Measurements from ENCODE around the gene EIF5A2.
"Not testable (repeated sequence)": the region's sequence is repeated elsewhere in the genome, so short reads cannot be mapped to it uniquely, and the experiment has no call there.

Gene EIF5A2

GRCh38 chr3:170914212-170914611, 5.8 kb upstream of the EIF5A2 start:
- Histone ChIP-seq H3K9me3 (ENCODE audit: control insufficient read depth, low read length) (peaks cover 5% of the 10 kb centered on the region), H3K27me3 (ENCODE audit: control insufficient read depth, insufficient read depth, low read length) (no peaks in the 10 kb centered on the region), H3K36me3 (ENCODE audit: control insufficient read depth, insufficient read depth, low read length) (no peaks in the 10 kb centered on the region), H3K9ac (ENCODE audit: low read length) (no peak overlapping the region), H3K4me3 (ENCODE audit: low read length) (no peak overlapping the region), H3K4me1 (ENCODE audit: control insufficient read depth, insufficient read depth, low read length) (no peaks in the 10 kb centered on the region)

GRCh38 chr3:170911051-170911450, 2.6 kb upstream of the EIF5A2 start:
- Histone ChIP-seq H3K9me3 (ENCODE audit: control insufficient read depth, low read length) (no peaks in the 10 kb centered on the region), H3K4me1 (ENCODE audit: control insufficient read depth, insufficient read depth, low read length) (peaks cover 7% of the 10 kb centered on the region), H3K36me3 (ENCODE audit: control insufficient read depth, insufficient read depth, low read length) (no peaks in the 10 kb centered on the region), H3K4me3 (ENCODE audit: low read length) (no peak overlapping the region), H3K27me3 (ENCODE audit: control insufficient read depth, insufficient read depth, low read length) (no peaks in the 10 kb centered on the region), H3K9ac (ENCODE audit: low read length) (no peak overlapping the region)

- Histone ChIP-seq H3K27me3 (ENCODE audit: control insufficient read depth, insufficient read depth, low read length) (no peaks in the 10 kb centered on the region), H3K36me3 (ENCODE audit: control insufficient read depth, insufficient read depth, low read length) (no peaks in the 10 kb centered on the region), H3K9ac (ENCODE audit: low read length) (no peak overlapping the region), H3K9me3 (ENCODE audit: control insufficient read depth, low read length) (no peaks in the 10 kb centered on the region), H3K4me3 (ENCODE audit: low read length) (no peak overlapping the region), H3K4me1 (ENCODE audit: control insufficient read depth, insufficient read depth, low read length) (peaks cover 7% of the 10 kb centered on the region)
These were observed 2.1 kb upstream of the EIF5A2 start for GRCh38 chr3:170910542-170910941.

- H3K4me3 ChIP-seq (ENCODE audit: low read length), result peak overlapping the region; percentile 11
- H3K9ac ChIP-seq (ENCODE audit: low read length), result no peak overlapping the region
- no peaks in the 10 kb centered on the region for H3K27me3 ChIP-seq (ENCODE audit: control insufficient read depth, insufficient read depth, low read length)
- H3K36me3 ChIP-seq (ENCODE audit: control insufficient read depth, insufficient read depth, low read length), result no peaks in the 10 kb centered on the region
- peaks cover 7% of the 10 kb centered on the region for H3K4me1 ChIP-seq (ENCODE audit: control insufficient read depth, insufficient read depth, low read length)
- H3K9me3 ChIP-seq (ENCODE audit: control insufficient read depth, low read length), result no peaks in the 10 kb centered on the region
These were observed 879 bp upstream of the EIF5A2 start for GRCh38 chr3:170909129-170909903.

GRCh38 chr3:170907637-170908234, 701 bp downstream of the EIF5A2 start:
- no peak overlapping the region for H3K4me3 ChIP-seq (ENCODE audit: low read length)
- H3K27me3 ChIP-seq (ENCODE audit: control insufficient read depth, insufficient read depth, low read length), result no peaks in the 10 kb centered on the region
- no peaks in the 10 kb centered on the region for H3K9me3 ChIP-seq (ENCODE audit: control insufficient read depth, low read length)
- no peaks in the 10 kb centered on the region for H3K36me3 ChIP-seq (ENCODE audit: control insufficient read depth, insufficient read depth, low read length)
- H3K4me1 ChIP-seq (ENCODE audit: control insufficient read depth, insufficient read depth, low read length), result peaks cover 7% of the 10 kb centered on the region
- H3K9ac ChIP-seq (ENCODE audit: low read length), result peak overlapping the region; percentile 56

GRCh38 chr3:170905862-170906261, 2.6 kb downstream of the EIF5A2 start:
- H3K27me3 ChIP-seq (ENCODE audit: control insufficient read depth, insufficient read depth, low read length), result no peaks in the 10 kb centered on the region
- H3K36me3 ChIP-seq (ENCODE audit: control insufficient read depth, insufficient read depth, low read length), result no peaks in the 10 kb centered on the region
- no peaks in the 10 kb centered on the region for H3K9me3 ChIP-seq (ENCODE audit: control insufficient read depth, low read length)
- no peak overlapping the region for H3K4me3 ChIP-seq (ENCODE audit: low read length)
- peaks cover 7% of the 10 kb centered on the region for H3K4me1 ChIP-seq (ENCODE audit: control insufficient read depth, insufficient read depth, low read length)
- no peak overlapping the region for H3K9ac ChIP-seq (ENCODE audit: low read length)

- H3K36me3 ChIP-seq (ENCODE audit: control insufficient read depth, insufficient read depth, low read length), result no peaks in the 10 kb centered on the region
- peaks cover 7% of the 10 kb centered on the region for H3K4me1 ChIP-seq (ENCODE audit: control insufficient read depth, insufficient read depth, low read length)
- H3K9me3 ChIP-seq (ENCODE audit: control insufficient read depth, low read length), result no peaks in the 10 kb centered on the region
- H3K27me3 ChIP-seq (ENCODE audit: control insufficient read depth, insufficient read depth, low read length), result no peaks in the 10 kb centered on the region
- H3K9ac ChIP-seq (ENCODE audit: low read length), result no peak overlapping the region
- no peak overlapping the region for H3K4me3 ChIP-seq (ENCODE audit: low read length)
These were observed 5.3 kb downstream of the EIF5A2 start for GRCh38 chr3:170903123-170903522.

GRCh38 chr3:170899455-170899854, 9.0 kb downstream of the EIF5A2 start:
- H3K4me1 ChIP-seq (ENCODE audit: control insufficient read depth, insufficient read depth, low read length), result no peaks in the 10 kb centered on the region
- H3K9ac ChIP-seq (ENCODE audit: low read length), result no peak overlapping the region
- H3K9me3 ChIP-seq (ENCODE audit: control insufficient read depth, low read length), result no peaks in the 10 kb centered on the region
- H3K4me3 ChIP-seq (ENCODE audit: low read length), result no peak overlapping the region
- H3K27me3 ChIP-seq (ENCODE audit: control insufficient read depth, insufficient read depth, low read length), result no peaks in the 10 kb centered on the region
- no peaks in the 10 kb centered on the region for H3K36me3 ChIP-seq (ENCODE audit: control insufficient read depth, insufficient read depth, low read length)

- Histone ChIP-seq H3K4me3 (ENCODE audit: low read length) (no peak overlapping the region), H3K9me3 (ENCODE audit: control insufficient read depth, low read length) (no peaks in the 10 kb centered on the region), H3K4me1 (ENCODE audit: control insufficient read depth, insufficient read depth, low read length) (no peaks in the 10 kb centered on the region), H3K36me3 (ENCODE audit: control insufficient read depth, insufficient read depth, low read length) (no peaks in the 10 kb centered on the region), H3K9ac (ENCODE audit: low read length) (no peak overlapping the region), H3K27me3 (ENCODE audit: control insufficient read depth, insufficient read depth, low read length) (no peaks in the 10 kb centered on the region)
These were observed 10.5 kb downstream of the EIF5A2 start for GRCh38 chr3:170897978-170898377.

GRCh38 chr3:170897199-170897598, 11.2 kb downstream of the EIF5A2 start:
- not testable (repeated sequence) for H3K4me1 ChIP-seq (ENCODE audit: control insufficient read depth, insufficient read depth, low read length); H3K27me3 ChIP-seq (ENCODE audit: control insufficient read depth, insufficient read depth, low read length); H3K36me3 ChIP-seq (ENCODE audit: control insufficient read depth, insufficient read depth, low read length); H3K4me3 ChIP-seq (ENCODE audit: low read length); H3K9me3 ChIP-seq (ENCODE audit: control insufficient read depth, low read length); H3K9ac ChIP-seq (ENCODE audit: low read length)

- H3K36me3 ChIP-seq (ENCODE audit: control insufficient read depth, insufficient read depth, low read length), result no peaks in the 10 kb centered on the region
- H3K9ac ChIP-seq (ENCODE audit: low read length), result no peak overlapping the region
- no peaks in the 10 kb centered on the region for H3K4me1 ChIP-seq (ENCODE audit: control insufficient read depth, insufficient read depth, low read length)
- H3K9me3 ChIP-seq (ENCODE audit: control insufficient read depth, low read length), result no peaks in the 10 kb centered on the region
- no peak overlapping the region for H3K4me3 ChIP-seq (ENCODE audit: low read length)
- H3K27me3 ChIP-seq (ENCODE audit: control insufficient read depth, insufficient read depth, low read length), result no peaks in the 10 kb centered on the region
These were observed 11.7 kb downstream of the EIF5A2 start for GRCh38 chr3:170896781-170897180.

- not testable (repeated sequence) for H3K9ac ChIP-seq (ENCODE audit: low read length); H3K4me1 ChIP-seq (ENCODE audit: control insufficient read depth, insufficient read depth, low read length); H3K36me3 ChIP-seq (ENCODE audit: control insufficient read depth, insufficient read depth, low read length); H3K9me3 ChIP-seq (ENCODE audit: control insufficient read depth, low read length); H3K27me3 ChIP-seq (ENCODE audit: control insufficient read depth, insufficient read depth, low read length); H3K4me3 ChIP-seq (ENCODE audit: low read length)
These were observed 12.1 kb downstream of the EIF5A2 start for GRCh38 chr3:170896333-170896732.
